HG02759 (cell line): ENCODE results near the gene MED15.

Source experiments
- ATAC-seq: cut with Tn5 transposase; IDR thresholded peaks from one replicate; pipeline ENCODE4 v1.9.1; 2021; ENCODE audit warnings: mild to moderate bottlenecking, moderate library complexity; ENCODE audit not compliant: unreplicated experiment

MED15 gene

GRCh38 chr22:20550851-20551744 is 43.7 kb downstream of the MED15 start:
- no peak for ATAC-seq

- no peak for ATAC-seq
These were observed 44.5 kb downstream of the MED15 start for GRCh38 chr22:20551805-20552442.

- no peak for ATAC-seq
These were observed 45.3 kb downstream of the MED15 start for GRCh38 chr22:20552443-20553401.

- no peak for ATAC-seq
These were observed 46.7 kb downstream of the MED15 start for GRCh38 chr22:20553947-20554741.

- ATAC-seq, result no peak
These were observed 47.4 kb downstream of the MED15 start for GRCh38 chr22:20554824-20555223.

- no peak for ATAC-seq
These were observed 51.1 kb downstream of the MED15 start for GRCh38 chr22:20558534-20558933.

- ATAC-seq, result no peak
These were observed 51.9 kb downstream of the MED15 start for GRCh38 chr22:20559174-20559760.

- no peak for ATAC-seq
These were observed 53.3 kb downstream of the MED15 start for GRCh38 chr22:20560716-20561115.

- no peak for ATAC-seq
These were observed 54.5 kb downstream of the MED15 start for GRCh38 chr22:20561882-20562281.

GRCh38 chr22:20562607-20563465 is 55.4 kb downstream of the MED15 start:
- ATAC-seq, result no peak

GRCh38 chr22:20563466-20563906 is 56.1 kb downstream of the MED15 start:
- no peak for ATAC-seq

GRCh38 chr22:20563941-20564371 is 56.5 kb downstream of the MED15 start:
- ATAC-seq, result no peak

- no peak for ATAC-seq
These were observed 57.8 kb downstream of the MED15 start for GRCh38 chr22:20565079-20565734.

GRCh38 chr22:20565761-20566160 is 58.4 kb downstream of the MED15 start:
- no peak for ATAC-seq

GRCh38 chr22:20566420-20567260 is 59.2 kb downstream of the MED15 start:
- ATAC-seq, result no peak

GRCh38 chr22:20567371-20567847 is 60.0 kb downstream of the MED15 start:
- ATAC-seq, result no peak

- ATAC-seq, result no peak
These were observed 60.6 kb downstream of the MED15 start for GRCh38 chr22:20567993-20568417.
